HepG2 (cell line): ENCODE measurements around the gene HDAC5. TPM values are rescaled to one million over a fixed set of nuclear protein-coding genes. Genes with fewer than 3 reads are reported as not detected.

Source experiments
- AGO2 ChIP-seq: fragments of 200-400 bp; formaldehyde crosslinking; optimal IDR thresholded peaks from 2 replicates; pipeline ENCODE3; 2017; ENCODE audit warnings: mild to moderate bottlenecking, low read depth, low read length, moderate library complexity
- CHD4 ChIP-seq: fragments of 200-600 bp; sonication (generic); IDR thresholded peaks from 2 replicates; pipeline ENCODE4 v1.7.0; 2017; ENCODE audit warnings: mild to moderate bottlenecking, low read length, borderline replicate concordance
- FOXJ3 ChIP-seq: sonication (generic); formaldehyde crosslinking; IDR thresholded peaks from 2 replicates; pipeline ENCODE4 v1.4.0; 2020; ENCODE audit warnings: missing genetic modification reagents, mild to moderate bottlenecking, borderline replicate concordance
- IKZF5 ChIP-seq: IDR thresholded peaks from 2 replicates; pipeline ENCODE4 v1.6.1; 2018; ENCODE audit warnings: missing genetic modification reagents, mild to moderate bottlenecking, missing compliant biosample characterization
- JUN ChIP-seq: sonication (generic); formaldehyde crosslinking; IDR thresholded peaks from 2 replicates; pipeline ENCODE4 v1.4.0; 2020; ENCODE audit warnings: mild to moderate bottlenecking, missing genetic modification reagents
- RAD51 ChIP-seq: fragments of 450-650 bp; IDR thresholded peaks from 2 replicates; pipeline ENCODE4 v1.6.1; 2016; ENCODE audit warnings: borderline replicate concordance
- RBM39 ChIP-seq: fragments of 200-400 bp; formaldehyde crosslinking; IDR thresholded peaks from one replicate; pipeline ENCODE4 v1.6.1; 2018; ENCODE audit warnings: antibody characterized with exemption, mild to moderate bottlenecking, low read depth, low read length; ENCODE audit not compliant: poor library complexity, severe bottlenecking
- SOX5 ChIP-seq: IDR thresholded peaks from 2 replicates; pipeline ENCODE4 v1.6.1; 2016; ENCODE audit warnings: borderline replicate concordance
- TFE3 ChIP-seq: IDR thresholded peaks from 2 replicates; pipeline ENCODE4 v1.6.1; 2016
- ZNF232 ChIP-seq: sonication (generic); formaldehyde crosslinking; IDR thresholded peaks from 2 replicates; pipeline ENCODE4 v1.4.0; 2020; ENCODE audit warnings: missing genetic modification reagents, borderline replicate concordance
- ZNF460 ChIP-seq: sonication (generic); formaldehyde crosslinking; IDR thresholded peaks from 2 replicates; pipeline ENCODE4 v1.5.1; 2020; ENCODE audit warnings: missing genetic modification reagents, mild to moderate bottlenecking, borderline replicate concordance
- ZNF549 ChIP-seq: sonication (generic); formaldehyde crosslinking; IDR thresholded peaks from 2 replicates; pipeline ENCODE4 v1.5.0; 2020; ENCODE audit warnings: missing genetic modification reagents
- polyA plus RNA-seq, 8 experiments: library from polyadenylated mRNA; depleted of rRNA in 3 of 8; stranded (reverse) in 7 of 8; unstranded in 1 of 8; fragments of >200 nt; fragmentation: Illumina TruSeq in 4 of 8; extraction: Trizol in 4 of 8; gene quantifications; 2 replicates each; pipeline versions ENCODE4 v1.2.1 to v1.2.3, GENCODE V29; 2011 to 2016; ENCODE audit warnings: low read depth in 4 of 8, missing spikeins in 1 of 8, mixed read lengths in 1 of 8; ENCODE audit not compliant: insufficient read depth in 1 of 8
- total RNA-seq, 5 experiments: library from RNA; depleted of rRNA; stranded (reverse); fragments of >200 nt; fragmentation: Illumina TruSeq; extraction: Trizol; gene quantifications; 2 replicates each; pipeline ENCODE4 v1.2.3, GENCODE V29; 2016; ENCODE audit warnings: low read depth in 1 of 5
- TF ChIP-seq, protein P1 (sequence below): sonication (generic); formaldehyde crosslinking; IDR thresholded peaks from 2 replicates; pipeline ENCODE4 v1.4.0; 2020; ENCODE audit warnings: missing genetic modification reagents, low read depth, mild to moderate bottlenecking, borderline replicate concordance
- TF ChIP-seq, protein P2 (sequence below): sonication (generic); formaldehyde crosslinking; IDR thresholded peaks from 2 replicates; pipeline ENCODE4 v1.9.0; 2022; ENCODE audit warnings: low read depth, missing genetic modification reagents

HDAC5 gene
- total and polyA plus RNA-seq, 2 of the 13 experiments (the other 11 are each of a cell fraction or from before 2014, with no cell fraction given), result 46.4 to 85.4 TPM

DNA sequence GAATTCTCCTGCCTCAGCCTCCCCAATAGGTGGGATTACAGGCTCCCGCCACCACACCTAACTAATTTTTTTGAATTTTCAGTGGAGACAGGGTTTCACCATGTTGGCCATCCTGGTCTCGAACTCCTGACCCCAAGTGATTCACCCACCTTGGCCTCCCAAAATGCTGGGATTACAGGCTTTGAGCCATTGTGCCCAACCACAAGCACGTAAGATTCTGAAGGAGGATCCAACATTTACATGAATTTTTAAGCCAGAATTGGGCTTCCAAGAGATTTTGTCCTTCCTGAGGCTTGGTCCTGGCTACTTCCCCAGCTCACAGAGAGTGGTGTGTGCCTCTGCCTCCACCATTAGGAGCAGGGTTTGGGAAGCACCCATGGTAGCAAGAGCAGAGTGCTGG is 41.8 kb downstream of the HDAC5 start (continued):
- TF ChIP-seq, protein P1, sequence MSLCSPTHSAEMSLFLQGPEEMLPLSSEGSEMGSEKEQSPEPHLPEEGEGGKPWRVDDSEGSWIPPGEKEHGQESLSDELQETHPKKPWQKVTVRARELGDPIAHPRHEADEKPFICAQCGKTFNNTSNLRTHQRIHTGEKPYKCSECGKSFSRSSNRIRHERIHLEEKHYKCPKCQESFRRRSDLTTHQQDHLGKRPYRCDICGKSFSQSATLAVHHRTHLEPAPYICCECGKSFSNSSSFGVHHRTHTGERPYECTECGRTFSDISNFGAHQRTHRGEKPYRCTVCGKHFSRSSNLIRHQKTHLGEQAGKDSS (CRISPR knock-in tag), result no peak
- TF ChIP-seq FOXJ3, result no peak
- TF ChIP-seq RBM39, result no peak
- TF ChIP-seq ZNF549 (CRISPR knock-in tag), result no peak
- no peak for TF ChIP-seq JUN
- TF ChIP-seq, protein P2, sequence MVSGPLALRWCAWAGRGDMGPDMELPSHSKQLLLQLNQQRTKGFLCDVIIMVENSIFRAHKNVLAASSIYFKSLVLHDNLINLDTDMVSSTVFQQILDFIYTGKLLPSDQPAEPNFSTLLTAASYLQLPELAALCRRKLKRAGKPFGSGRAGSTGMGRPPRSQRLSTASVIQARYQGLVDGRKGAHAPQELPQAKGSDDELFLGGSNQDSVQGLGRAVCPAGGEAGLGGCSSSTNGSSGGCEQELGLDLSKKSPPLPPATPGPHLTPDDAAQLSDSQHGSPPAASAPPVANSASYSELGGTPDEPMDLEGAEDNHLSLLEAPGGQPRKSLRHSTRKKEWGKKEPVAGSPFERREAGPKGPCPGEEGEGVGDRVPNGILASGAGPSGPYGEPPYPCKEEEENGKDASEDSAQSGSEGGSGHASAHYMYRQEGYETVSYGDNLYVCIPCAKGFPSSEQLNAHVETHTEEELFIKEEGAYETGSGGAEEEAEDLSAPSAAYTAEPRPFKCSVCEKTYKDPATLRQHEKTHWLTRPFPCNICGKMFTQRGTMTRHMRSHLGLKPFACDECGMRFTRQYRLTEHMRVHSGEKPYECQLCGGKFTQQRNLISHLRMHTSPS, result no peak
- TF ChIP-seq ZNF232 (CRISPR knock-in tag), result no peak
- no peak for TF ChIP-seq IKZF5 (CRISPR knock-in tag)
- TF ChIP-seq SOX5 (CRISPR knock-in tag), result no peak
- no peak for TF ChIP-seq RAD51
- TF ChIP-seq CHD4, result no peak
- TF ChIP-seq ZNF460 (CRISPR knock-in tag), result no peak
- TF ChIP-seq AGO2, result no peak
- no peak for TF ChIP-seq TFE3 (CRISPR knock-in tag)
